ENCODE data around the gene GUSB.
"Not testable (repeated sequence)": the region's sequence is repeated elsewhere in the genome, so short reads cannot be mapped to it uniquely, and the experiment has no call there.

GUSB gene

GRCh38 chr7:65974876-65975275, 7.1 kb downstream of the GUSB start:
- DNase-seq = no peak

DNA sequence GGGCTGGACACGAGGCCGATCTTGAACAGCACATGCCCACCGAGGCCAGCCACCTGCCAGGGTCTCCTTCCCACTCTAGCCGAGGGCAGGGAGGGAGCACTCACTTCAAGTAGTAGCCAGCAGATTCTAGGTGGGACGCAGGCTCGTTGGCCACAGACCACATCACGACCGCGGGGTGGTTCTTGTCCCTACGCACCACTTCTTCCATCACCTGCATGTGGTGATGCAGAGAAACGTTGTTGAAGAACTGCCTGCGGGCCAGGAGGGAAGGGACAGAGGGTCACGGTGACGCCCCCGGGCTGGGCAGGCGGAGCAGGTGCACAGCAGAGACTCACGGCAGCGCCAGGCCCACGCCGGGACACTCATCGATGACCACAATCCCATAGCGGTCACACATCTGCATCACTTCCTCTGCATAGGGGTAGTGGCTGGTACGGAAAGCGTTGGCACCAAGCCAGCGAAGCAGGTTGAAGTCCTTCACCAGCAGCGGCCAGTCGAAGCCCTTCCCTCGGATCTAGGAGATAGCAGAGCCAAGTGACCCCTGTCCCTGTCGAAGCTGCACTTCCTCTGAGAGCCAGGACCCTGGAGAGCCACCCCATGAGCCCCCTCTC, 7.7 kb downstream of the GUSB start:
- no peak for DNase-seq

GRCh38 chr7:65972976-65973375, 9.0 kb downstream of the GUSB start:
- DNase-seq = no peak

DNA sequence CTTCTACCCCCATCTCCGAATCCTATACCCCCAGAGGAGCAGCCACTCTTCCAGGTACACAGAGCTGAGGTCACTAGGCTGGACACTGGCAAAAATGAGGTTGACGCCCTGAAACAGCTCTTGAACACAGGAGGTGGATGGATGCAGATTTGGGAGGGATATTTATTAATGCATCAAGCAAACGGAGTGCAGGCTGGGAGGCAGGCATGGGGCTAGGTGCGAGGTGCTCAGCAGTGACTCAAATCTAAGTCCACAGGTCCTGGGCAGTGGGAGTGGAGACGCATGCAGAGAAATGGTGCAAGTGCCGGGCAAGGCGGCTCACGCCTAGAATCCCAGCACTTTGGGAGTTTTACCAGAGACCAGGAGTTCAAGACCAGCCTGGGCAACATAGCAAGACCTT, 11.0 kb downstream of the GUSB start:
- DNase-seq = no peak

GRCh38 chr7:65968256-65969185, 13.5 kb downstream of the GUSB start:
- DNase-seq = no peak

DNA sequence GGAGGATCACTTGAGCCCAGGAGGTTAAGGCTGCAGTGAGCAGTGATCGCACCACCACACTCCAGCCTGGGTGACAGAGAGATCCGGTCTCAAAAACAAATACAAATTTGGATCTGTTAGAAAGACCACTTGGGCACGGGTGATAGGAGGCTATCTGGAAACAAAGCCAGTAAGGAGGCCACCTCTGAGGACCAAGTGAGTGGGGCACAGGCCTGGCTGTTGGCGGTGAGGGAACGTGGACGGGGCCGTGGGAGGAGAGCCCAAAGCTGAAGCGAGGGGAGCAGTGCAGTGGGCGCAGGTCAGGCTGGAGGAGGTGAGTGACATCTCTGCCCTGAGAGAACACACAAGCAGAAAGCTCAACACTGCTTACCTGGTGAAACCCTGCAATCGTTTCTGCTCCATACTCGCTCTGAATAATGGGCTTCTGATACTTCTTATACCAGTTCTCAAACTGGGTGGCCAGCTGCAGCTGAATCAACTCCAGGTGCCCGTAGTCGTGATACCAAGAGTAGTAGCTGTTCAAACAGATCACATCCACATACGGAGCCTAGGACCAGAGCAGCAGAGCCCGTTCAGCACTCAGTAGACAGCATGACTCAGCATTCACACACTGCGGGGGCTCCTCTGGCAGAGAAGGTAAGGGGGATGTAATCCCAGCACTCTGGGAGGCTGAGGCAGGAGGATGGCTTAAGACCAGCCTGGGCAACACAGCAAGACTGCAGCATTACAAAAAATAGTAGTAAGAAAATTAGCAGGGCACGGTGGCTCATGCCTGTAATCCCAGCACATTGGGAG, 14.5 kb downstream of the GUSB start:
- DNase-seq = no peak

- DNase-seq = no peak
Observed at GRCh38 chr7:65966146-65966545, 15.9 kb downstream of the GUSB start.

DNA sequence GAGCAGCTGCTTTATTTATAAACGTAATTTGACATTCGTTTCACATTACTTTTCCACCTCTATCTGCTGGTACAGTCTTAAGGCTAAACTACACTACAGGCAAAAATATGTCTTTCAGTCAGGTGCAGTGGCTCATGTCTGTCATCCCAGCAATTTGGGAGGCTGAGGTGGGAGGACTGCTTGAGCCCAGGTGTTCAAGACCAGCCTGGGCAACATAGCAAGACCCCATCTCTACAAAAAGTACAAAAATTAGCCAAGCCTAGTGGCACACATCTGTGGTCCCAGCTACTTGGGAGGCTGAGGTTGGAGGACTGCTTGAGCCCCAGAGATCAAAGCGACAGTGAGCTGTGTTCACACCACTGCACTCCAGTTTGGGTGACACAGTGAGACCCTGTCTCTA, 17.3 kb downstream of the GUSB start:
- DNase-seq = not testable (repeated sequence)

DNA sequence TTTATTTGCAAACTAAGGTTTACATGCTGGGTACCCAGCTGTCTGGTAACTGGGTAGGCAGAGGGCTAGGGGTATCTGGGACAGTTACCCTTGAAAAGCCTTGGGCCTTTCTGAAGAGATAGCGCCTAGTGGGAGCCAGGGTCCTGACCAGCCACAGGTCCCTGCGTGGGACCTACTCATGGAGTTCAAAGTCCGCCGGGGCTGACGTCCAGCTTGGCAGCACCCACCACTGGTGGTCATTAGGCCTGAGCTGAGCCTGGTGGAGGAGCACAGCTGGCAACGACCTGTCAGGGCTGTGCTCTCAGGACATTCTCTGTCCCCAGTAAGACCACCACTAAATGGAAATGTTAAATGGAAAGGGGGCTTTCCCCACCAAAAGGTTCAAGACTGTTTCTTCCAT, 20.0 kb downstream of the GUSB start:
- no peak for DNase-seq

DNA sequence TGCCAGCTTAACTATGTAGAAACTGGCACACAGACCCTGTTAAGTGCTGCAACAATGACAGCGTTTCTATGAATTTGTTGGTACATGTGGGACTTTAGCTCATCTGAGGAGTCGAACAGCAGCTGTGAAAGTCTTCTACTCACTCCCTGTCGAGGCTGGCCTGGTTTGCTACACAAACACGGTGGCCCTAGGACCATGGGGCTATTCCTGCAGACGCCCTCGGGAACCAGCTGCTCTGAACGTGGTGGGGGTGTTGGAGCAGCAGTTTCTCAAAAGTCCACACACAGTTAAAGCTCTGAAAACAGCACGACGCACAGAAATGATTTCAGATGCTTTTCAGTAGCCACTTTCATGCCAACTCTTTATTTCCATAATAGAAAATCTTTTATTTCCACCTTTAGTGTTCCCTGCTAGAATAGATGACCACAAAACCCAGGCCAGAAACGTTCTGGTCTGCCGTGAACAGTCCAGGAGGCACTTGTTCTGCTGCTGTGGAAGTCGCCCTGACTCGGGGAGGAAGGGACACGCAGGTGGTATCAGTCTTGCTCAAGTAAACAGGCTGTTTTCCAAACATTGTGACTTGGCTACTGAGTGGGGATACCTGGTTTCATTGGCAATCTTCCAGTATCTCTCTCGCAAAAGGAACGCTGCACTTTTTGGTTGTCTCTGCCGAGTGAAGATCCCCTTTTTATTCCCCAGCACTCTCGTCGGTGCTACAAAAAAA, 21.5 kb downstream of the GUSB start:
- no peak for DNase-seq

- DNase-seq = no peak
Observed at GRCh38 chr7:65955718-65956117, 26.3 kb downstream of the GUSB start.

DNA sequence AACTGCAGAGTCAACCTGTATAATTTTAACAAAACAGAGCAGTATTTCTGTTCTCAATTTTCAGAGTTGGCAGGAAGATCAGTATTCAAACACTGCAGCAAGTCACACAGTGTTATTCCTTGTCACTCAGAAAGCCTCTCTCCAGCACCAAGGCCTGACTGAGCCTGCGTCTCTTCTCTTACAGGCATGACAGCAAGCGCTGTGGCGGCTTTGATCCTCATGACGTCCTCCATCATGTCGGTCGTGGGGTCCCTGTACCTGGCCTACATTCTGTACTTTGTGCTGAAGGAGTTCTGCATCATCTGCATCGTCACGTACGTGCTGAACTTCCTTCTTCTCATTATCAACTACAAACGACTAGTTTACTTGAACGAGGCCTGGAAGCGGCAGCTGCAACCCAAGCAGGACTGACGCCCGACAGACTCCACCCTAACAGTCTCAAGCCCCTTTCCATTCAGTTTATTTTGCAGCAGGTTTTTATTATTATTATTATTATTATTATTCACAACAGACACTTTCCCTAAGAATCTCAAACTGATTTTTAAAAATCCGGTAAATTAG, 28.0 kb downstream of the GUSB start:
- DNase-seq = no peak

DNA sequence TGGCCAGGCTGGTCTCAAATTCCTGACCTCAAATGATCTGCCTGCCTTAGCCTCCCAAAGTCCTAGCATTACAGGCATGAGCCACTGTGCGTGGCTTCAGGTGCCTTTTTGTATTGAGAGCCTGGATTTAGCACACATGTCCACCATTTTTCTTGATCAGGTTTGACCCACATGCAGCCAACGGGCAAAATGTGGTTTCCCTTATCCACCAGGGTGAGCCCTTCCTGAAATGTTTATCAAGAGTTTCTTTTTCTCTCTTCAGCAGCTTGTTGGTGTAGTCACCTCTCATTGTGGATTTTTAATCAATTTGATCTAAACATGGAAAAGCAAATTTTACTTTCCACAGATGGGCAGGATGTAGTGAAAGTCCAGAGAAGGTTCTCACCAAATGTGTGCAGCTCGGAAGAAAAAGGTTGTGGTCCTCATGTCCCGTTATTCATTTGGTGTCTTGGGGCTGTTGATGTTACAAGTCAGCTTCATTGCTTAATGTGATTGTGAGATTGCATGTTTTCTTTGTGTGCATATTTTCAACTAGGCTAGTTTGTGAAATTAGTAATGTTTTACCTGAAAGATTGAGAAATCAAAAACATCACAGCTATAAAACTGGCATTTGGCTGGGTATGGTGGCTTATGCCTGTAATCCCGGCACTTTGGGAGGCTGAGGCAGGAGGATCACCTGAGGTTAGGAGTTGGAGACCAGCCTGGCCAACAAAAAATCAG, 28.9 kb downstream of the GUSB start:
- no peak for DNase-seq

DNA sequence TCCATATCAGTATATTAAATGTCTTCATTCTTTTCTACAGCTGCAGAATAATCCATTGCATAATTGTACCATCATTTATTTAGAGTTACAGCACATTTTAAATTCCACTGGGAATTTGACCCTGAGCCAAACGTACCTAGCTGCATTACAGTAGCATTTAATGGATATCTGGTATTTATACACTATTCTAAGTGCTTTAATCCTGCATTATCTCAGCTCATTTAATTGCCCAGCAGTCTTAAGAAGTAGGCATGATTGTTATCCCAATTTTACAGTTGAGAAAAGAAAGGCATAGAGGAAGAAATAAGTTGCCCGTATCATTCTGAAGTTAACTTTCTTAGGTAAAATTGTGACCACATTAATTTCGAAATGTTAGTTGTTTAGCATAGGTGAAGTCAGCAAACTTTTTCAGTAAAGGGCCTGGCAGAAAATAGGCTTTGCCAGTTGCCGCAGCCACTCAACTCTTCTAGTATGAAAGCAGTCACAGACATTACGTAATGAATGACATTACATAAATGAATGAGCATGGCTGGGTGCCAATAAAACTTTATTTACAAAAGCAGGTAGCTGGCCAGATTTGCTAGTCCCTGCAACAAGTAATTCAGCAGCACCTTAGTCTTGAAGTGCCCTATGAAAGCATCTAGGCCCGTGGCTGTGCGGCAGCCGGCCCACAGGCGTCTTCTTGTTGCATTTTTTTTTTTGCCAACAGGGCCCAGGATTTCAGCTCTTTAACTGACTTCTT, 30.0 kb downstream of the GUSB start:
- no peak for DNase-seq

GRCh38 chr7:65946904-65947303, 35.1 kb downstream of the GUSB start:
- DNase-seq = no peak

- not testable (repeated sequence) for DNase-seq
Observed at GRCh38 chr7:65945787-65946186, 36.2 kb downstream of the GUSB start.

- DNase-seq = no peak
Observed at GRCh38 chr7:65938336-65938895, 43.6 kb downstream of the GUSB start.

GRCh38 chr7:65937296-65937695, 44.7 kb downstream of the GUSB start:
- no peak for DNase-seq

DNA sequence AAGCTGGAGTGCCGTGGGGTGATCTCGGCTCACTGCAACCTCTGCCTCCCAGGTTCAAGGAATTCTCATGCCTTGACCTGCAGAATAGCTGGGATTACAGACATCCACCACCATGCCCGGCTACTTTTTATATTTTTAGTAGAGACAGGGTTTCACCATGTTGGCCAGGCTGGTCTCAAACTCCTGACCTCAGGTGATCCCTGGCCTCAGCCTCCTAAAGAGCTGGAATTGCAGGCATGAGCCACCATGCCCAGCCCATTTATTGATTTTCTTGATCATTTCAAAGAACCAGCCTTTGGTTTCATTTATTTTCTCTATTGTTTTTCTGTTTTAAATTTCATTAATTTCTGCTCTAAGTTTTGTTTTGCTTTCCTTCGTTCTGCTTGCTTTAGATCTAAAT, 50.3 kb downstream of the GUSB start:
- no peak for DNase-seq

GRCh38 chr7:65927489-65928448, 54.2 kb downstream of the GUSB start:
- DNase-seq = no peak
